NCI-H2107 treated with DMSO at 0.1 percent for 48 hours (cell line): ENCODE data around the gene CYB5A.

Source experiments
- DNase-seq: peaks from one replicate; lab custom pipeline; 2025; ENCODE audit not compliant: unreplicated experiment; lab: John Stamatoyannopoulos, UW

The CYB5A gene

GRCh38 chr18:74217476-74218143, 74.2 kb downstream of the CYB5A start:
- no peak for DNase-seq

- no peak for DNase-seq
Measured at GRCh38 chr18:74216661-74217110, 75.1 kb downstream of the CYB5A start.

DNA sequence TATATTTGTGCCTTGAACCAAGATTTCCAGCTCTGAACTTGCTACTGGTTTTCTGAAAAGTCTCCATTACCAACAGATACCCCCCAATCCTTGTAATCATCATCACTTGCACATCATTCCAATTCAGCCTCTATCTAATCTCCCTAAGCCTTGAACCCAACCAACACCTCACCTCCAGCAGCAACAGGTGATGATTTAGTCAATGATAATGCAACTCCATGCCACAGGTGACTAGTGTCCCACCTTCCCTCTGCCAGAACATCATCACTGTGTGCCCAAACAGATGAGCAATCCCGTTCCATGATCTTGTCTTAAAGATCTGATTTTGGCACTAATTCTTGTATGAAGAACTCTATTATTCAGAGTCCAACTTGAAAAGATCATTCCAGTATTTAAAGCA, 75.9 kb downstream of the CYB5A start:
- no peak for DNase-seq

GRCh38 chr18:74213429-74213828, 78.3 kb downstream of the CYB5A start:
- DNase-seq = no peak

GRCh38 chr18:74204526-74205152, 87.1 kb downstream of the CYB5A start:
- DNase-seq = no peak

DNA sequence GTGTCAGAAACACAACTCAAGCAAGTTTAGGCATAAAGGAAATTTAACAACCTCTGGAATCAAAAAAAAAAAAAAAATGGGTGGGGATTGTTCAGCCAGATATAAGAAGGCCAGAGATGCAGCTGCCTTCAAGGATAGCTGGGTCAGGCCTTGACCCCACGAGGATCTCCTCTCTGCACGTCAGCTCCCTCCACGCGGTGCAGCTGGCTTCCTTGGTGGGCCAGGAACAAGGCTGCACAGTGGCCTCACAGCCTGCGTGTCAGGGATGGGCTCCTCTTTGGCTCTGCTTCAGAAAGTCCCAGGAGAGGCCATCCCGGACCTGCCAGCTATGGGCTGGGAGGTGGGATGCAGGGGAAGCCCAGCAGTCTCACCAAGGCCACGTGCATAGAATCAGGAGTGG, 88.0 kb downstream of the CYB5A start:
- no peak for DNase-seq
